ENCODE measurements around the gene NRDE2. TPM values are rescaled to one million over a fixed set of nuclear protein-coding genes. Genes with fewer than 3 reads are reported as not detected.

The NRDE2 gene
- total RNA-seq, 1 donor from 2014 or later, result 19.7 TPM

GRCh38 chr14:90274808-90275457, 56.8 kb downstream of the NRDE2 start:
- Histone ChIP-seq H3K27me3 (ENCODE audit: insufficient read depth, low read length) (no peaks in the 10 kb centered on the region), H3K36me3 (ENCODE audit: insufficient read depth, low read length) (peaks cover 33% of the 10 kb centered on the region), H3K9ac (ENCODE audit: low read length) (peak overlapping the region; percentile 77), H3K79me2 (ENCODE audit: insufficient read depth, low read length) (no peaks in the 10 kb centered on the region), H3K4me3 (ENCODE audit: insufficient read depth, low read depth, low read length) (no peak overlapping the region), H3K4me2 (ENCODE audit: low read length) (peak overlapping the region; percentile 66), H4K20me1 (ENCODE audit: insufficient read depth, low read length) (peaks cover 5% of the 10 kb centered on the region), H3K9me3 (ENCODE audit: insufficient read depth, low read depth, low read length) (no peaks in the 10 kb centered on the region), H2AFZ (ENCODE audit: low read depth, low read length) (no peak overlapping the region), H3K27ac (ENCODE audit: low read depth, low read length) (peak overlapping the region; percentile 94), H3K4me1 (ENCODE audit: insufficient read depth, low read length) (peaks cover 23% of the 10 kb centered on the region)
- H3K27me3 Mint-ChIP-seq (ENCODE audit: low read depth, unreplicated experiment), result no peaks in the 10 kb centered on the region
- peak overlapping the region; percentile 64 for H3K27ac Mint-ChIP-seq (ENCODE audit: unreplicated experiment)
- FAIRE-seq, result peak; percentile 60
- H3K9me3 Mint-ChIP-seq (ENCODE audit: unreplicated experiment), result no peaks in the 10 kb centered on the region
- H3K4me3 Mint-ChIP-seq (ENCODE audit: unreplicated experiment), result peak overlapping the region; percentile 41
- peak; percentile 86 for DNase-seq (ENCODE audit: low read depth)
- peaks cover 17% of the 10 kb centered on the region for H3K4me1 Mint-ChIP-seq (ENCODE audit: low read depth, unreplicated experiment)
- H3K36me3 Mint-ChIP-seq (ENCODE audit: low read depth, unreplicated experiment), result peaks cover 11% of the 10 kb centered on the region
- TF ChIP-seq, protein P1, sequence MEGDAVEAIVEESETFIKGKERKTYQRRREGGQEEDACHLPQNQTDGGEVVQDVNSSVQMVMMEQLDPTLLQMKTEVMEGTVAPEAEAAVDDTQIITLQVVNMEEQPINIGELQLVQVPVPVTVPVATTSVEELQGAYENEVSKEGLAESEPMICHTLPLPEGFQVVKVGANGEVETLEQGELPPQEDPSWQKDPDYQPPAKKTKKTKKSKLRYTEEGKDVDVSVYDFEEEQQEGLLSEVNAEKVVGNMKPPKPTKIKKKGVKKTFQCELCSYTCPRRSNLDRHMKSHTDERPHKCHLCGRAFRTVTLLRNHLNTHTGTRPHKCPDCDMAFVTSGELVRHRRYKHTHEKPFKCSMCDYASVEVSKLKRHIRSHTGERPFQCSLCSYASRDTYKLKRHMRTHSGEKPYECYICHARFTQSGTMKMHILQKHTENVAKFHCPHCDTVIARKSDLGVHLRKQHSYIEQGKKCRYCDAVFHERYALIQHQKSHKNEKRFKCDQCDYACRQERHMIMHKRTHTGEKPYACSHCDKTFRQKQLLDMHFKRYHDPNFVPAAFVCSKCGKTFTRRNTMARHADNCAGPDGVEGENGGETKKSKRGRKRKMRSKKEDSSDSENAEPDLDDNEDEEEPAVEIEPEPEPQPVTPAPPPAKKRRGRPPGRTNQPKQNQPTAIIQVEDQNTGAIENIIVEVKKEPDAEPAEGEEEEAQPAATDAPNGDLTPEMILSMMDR (IDR thresholded peaks at IDR 0.05; ENCODE audit: insufficient read depth, low read depth, low read length), result no peak
- no peak for TF ChIP-seq EZH2 (IDR thresholded peaks at IDR 0.05; ENCODE audit: insufficient read depth, low read length)

GRCh38 chr14:90274019-90274418, 57.7 kb downstream of the NRDE2 start:
- FAIRE-seq (no peak), DNase-seq (ENCODE audit: low read depth) (no peak)
- no peak overlapping the region for H3K4me2 ChIP-seq (ENCODE audit: low read length)
- Mint-ChIP-seq H3K36me3 (ENCODE audit: low read depth, unreplicated experiment) (peaks cover 14% of the 10 kb centered on the region), H3K4me1 (ENCODE audit: low read depth, unreplicated experiment) (peaks cover 17% of the 10 kb centered on the region), H3K9me3 (ENCODE audit: unreplicated experiment) (no peaks in the 10 kb centered on the region), H3K4me3 (ENCODE audit: unreplicated experiment) (no peak overlapping the region), H3K27ac (ENCODE audit: unreplicated experiment) (peak overlapping the region; percentile 12), H3K27me3 (ENCODE audit: low read depth, unreplicated experiment) (no peaks in the 10 kb centered on the region)
- peaks cover 23% of the 10 kb centered on the region for H3K4me1 ChIP-seq (ENCODE audit: insufficient read depth, low read length)
- no peaks in the 10 kb centered on the region for H3K79me2 ChIP-seq (ENCODE audit: insufficient read depth, low read length)
- peaks cover 5% of the 10 kb centered on the region for H4K20me1 ChIP-seq (ENCODE audit: insufficient read depth, low read length)
- no peaks in the 10 kb centered on the region for H3K9me3 ChIP-seq (ENCODE audit: insufficient read depth, low read depth, low read length)
- H3K27ac ChIP-seq (ENCODE audit: low read depth, low read length), result peak overlapping the region; percentile 94
- H3K9ac ChIP-seq (ENCODE audit: low read length), result peak overlapping the region; percentile 77
- peaks cover 40% of the 10 kb centered on the region for H3K36me3 ChIP-seq (ENCODE audit: insufficient read depth, low read length)
- H2AFZ ChIP-seq (ENCODE audit: low read depth, low read length), result no peak overlapping the region
- no peaks in the 10 kb centered on the region for H3K27me3 ChIP-seq (ENCODE audit: insufficient read depth, low read length)
- no peak overlapping the region for H3K4me3 ChIP-seq (ENCODE audit: insufficient read depth, low read depth, low read length)
- TF ChIP-seq EZH2 (IDR thresholded peaks at IDR 0.05; ENCODE audit: insufficient read depth, low read length), result no peak
- TF ChIP-seq, protein P1 (IDR thresholded peaks at IDR 0.05; ENCODE audit: insufficient read depth, low read depth, low read length), result no peak

GRCh38 chr14:90273532-90273931, 58.2 kb downstream of the NRDE2 start:
- Histone ChIP-seq H3K27me3 (ENCODE audit: insufficient read depth, low read length) (no peaks in the 10 kb centered on the region), H3K4me1 (ENCODE audit: insufficient read depth, low read length) (peaks cover 23% of the 10 kb centered on the region), H3K36me3 (ENCODE audit: insufficient read depth, low read length) (peaks cover 44% of the 10 kb centered on the region), H3K9me3 (ENCODE audit: insufficient read depth, low read depth, low read length) (no peaks in the 10 kb centered on the region), H4K20me1 (ENCODE audit: insufficient read depth, low read length) (peaks cover 5% of the 10 kb centered on the region), H3K79me2 (ENCODE audit: insufficient read depth, low read length) (no peaks in the 10 kb centered on the region), H3K4me2 (ENCODE audit: low read length) (no peak overlapping the region), H3K27ac (ENCODE audit: low read depth, low read length) (no peak overlapping the region), H2AFZ (ENCODE audit: low read depth, low read length) (no peak overlapping the region), H3K9ac (ENCODE audit: low read length) (no peak overlapping the region), H3K4me3 (ENCODE audit: insufficient read depth, low read depth, low read length) (no peak overlapping the region)
- Mint-ChIP-seq H3K4me3 (ENCODE audit: unreplicated experiment) (no peak overlapping the region), H3K27ac (ENCODE audit: unreplicated experiment) (no peak overlapping the region), H3K4me1 (ENCODE audit: low read depth, unreplicated experiment) (peaks cover 17% of the 10 kb centered on the region), H3K27me3 (ENCODE audit: low read depth, unreplicated experiment) (no peaks in the 10 kb centered on the region), H3K9me3 (ENCODE audit: unreplicated experiment) (no peaks in the 10 kb centered on the region), H3K36me3 (ENCODE audit: low read depth, unreplicated experiment) (peaks cover 14% of the 10 kb centered on the region)
- FAIRE-seq (no peak), DNase-seq (ENCODE audit: low read depth) (no peak)
- TF ChIP-seq EZH2 (IDR thresholded peaks at IDR 0.05; ENCODE audit: insufficient read depth, low read length), result no peak
- TF ChIP-seq, protein P1 (IDR thresholded peaks at IDR 0.05; ENCODE audit: insufficient read depth, low read depth, low read length), result no peak

Data from astrocyte (in vitro differentiated cells and primary cell).